PC-9 (cell line): ENCODE data around the gene GMDS. TPM values are rescaled to one million over a fixed set of nuclear protein-coding genes. Genes with fewer than 3 reads are reported as not detected.

ENCODE experiments used
- BruUV-seq: library from RNA; stranded (reverse); fragments of 400-500 nt; replicated peaks from 2 replicates; lab custom pipeline; 2021; lab: Mats Ljungman, UMichigan
- CTCF ChIA-PET: fragments of 300-600 bp; sonication (Branson Sonifier 250); formaldehyde crosslinking; loops from one replicate; lab custom pipeline; 2022; ENCODE audit warnings: antibody characterized with exemption; lab: Charles Lee
- POLR2A ChIA-PET: fragments of 300-600 bp; sonication (Branson Sonifier 250); formaldehyde crosslinking; loops from one replicate; lab custom pipeline; 2022; ENCODE audit warnings: antibody characterized with exemption; ENCODE audit not compliant: unreplicated experiment; lab: Charles Lee
- DNase-seq, 2 experiments: peaks; one replicate each; pipeline versions ENCODE4 v3.0.0 to v3.0.0-alpha.2; 2015 to 2022; ENCODE audit warnings: mixed read lengths in 1 of 2
- H2AFZ ChIP-seq: fragments of 200-600 bp; sonication (generic); 2 replicates; pipeline ENCODE4 v1.8.1; 2017; ENCODE audit warnings: antibody characterized with exemption
- H3F3A ChIP-seq: fragments of 200-600 bp; sonication (generic); 2 replicates; pipeline ENCODE4 v1.8.1; 2017; ENCODE audit warnings: antibody characterized with exemption, mild to moderate bottlenecking, low read depth; ENCODE audit not compliant: insufficient read depth
- H3K27ac ChIP-seq: fragments of 200-600 bp; sonication (generic); 2 replicates; pipeline ENCODE4 v1.6.1; 2016; ENCODE audit warnings: mixed run types
- H3K27me3 ChIP-seq: fragments of 200-600 bp; sonication (generic); 2 replicates; pipeline ENCODE4 v1.6.1; 2016; ENCODE audit warnings: low read depth, mixed run types; ENCODE audit not compliant: insufficient read depth
- H3K36me3 ChIP-seq: fragments of 200-600 bp; sonication (generic); 2 replicates; pipeline ENCODE4 v1.6.1; 2016; ENCODE audit warnings: low read depth, mixed run types
- H3K4me1 ChIP-seq: fragments of 200-600 bp; sonication (generic); replicated peaks from 2 replicates; pipeline ENCODE4 v1.6.1; 2016; ENCODE audit warnings: mixed run types; ENCODE audit not compliant: insufficient read depth
- H3K4me2 ChIP-seq: fragments of 200-600 bp; sonication (generic); 2 replicates; pipeline ENCODE4 v1.6.1; 2017; ENCODE audit warnings: mixed run types
- H3K4me3 ChIP-seq: fragments of 200-600 bp; sonication (generic); 2 replicates; pipeline ENCODE4 v1.6.1; 2016; ENCODE audit warnings: mixed run types
- H3K79me2 ChIP-seq: fragments of 200-600 bp; sonication (generic); 2 replicates; pipeline ENCODE4 v1.6.1; 2017; ENCODE audit warnings: low read depth, mixed run types
- H3K9me2 ChIP-seq: fragments of 200-600 bp; sonication (generic); 2 replicates; pipeline ENCODE4 v1.8.1; 2017; ENCODE audit warnings: mild to moderate bottlenecking; ENCODE audit not compliant: insufficient read depth
- H3K9me3 ChIP-seq: fragments of 200-600 bp; sonication (generic); 2 replicates; pipeline ENCODE4 v1.8.1; 2016; ENCODE audit warnings: low read depth; ENCODE audit not compliant: insufficient read depth
- H4K20me1 ChIP-seq: fragments of 200-600 bp; sonication (generic); 2 replicates; pipeline ENCODE4 v1.8.1; 2017; ENCODE audit not compliant: insufficient read depth
- EZH2 ChIP-seq: fragments of 200-600 bp; sonication (generic); IDR thresholded peaks from 2 replicates; pipeline ENCODE4 v1.8.0; 2017; ENCODE audit warnings: antibody characterized with exemption, low read depth
- intact Hi-C: fragments of 100-400 bp; cut with micrococcal nuclease; formaldehyde crosslinking; loops from one replicate; pipeline ENCODE4 v1.10.0; 2022; ENCODE audit not compliant: unreplicated experiment
- total RNA-seq: library from RNA; stranded (reverse); gene quantifications from 2 replicates; pipeline ENCODE4 v1.2.3, GENCODE V29; 2021
- TF ChIP-seq, protein P1 (sequence below): fragments of 200-600 bp; sonication (generic); conservative IDR thresholded peaks from 2 replicates; pipeline ENCODE4 v1.6.1; 2017; ENCODE audit warnings: mixed run types, antibody characterized with exemption, mild to moderate bottlenecking, moderate library complexity

Gene GMDS
- total RNA-seq, 1 experiment from 2014 or later = 30.1 TPM

- CTCF ChIA-PET = no interaction called here
- H3K27me3 ChIP-seq = no peaks in the 10 kb centered on the region
- H3K9me2 ChIP-seq = no peaks in the 10 kb centered on the region
Measured at GRCh38 chr6:1591243-1591642, 654.2 kb downstream of the GMDS start.

DNA sequence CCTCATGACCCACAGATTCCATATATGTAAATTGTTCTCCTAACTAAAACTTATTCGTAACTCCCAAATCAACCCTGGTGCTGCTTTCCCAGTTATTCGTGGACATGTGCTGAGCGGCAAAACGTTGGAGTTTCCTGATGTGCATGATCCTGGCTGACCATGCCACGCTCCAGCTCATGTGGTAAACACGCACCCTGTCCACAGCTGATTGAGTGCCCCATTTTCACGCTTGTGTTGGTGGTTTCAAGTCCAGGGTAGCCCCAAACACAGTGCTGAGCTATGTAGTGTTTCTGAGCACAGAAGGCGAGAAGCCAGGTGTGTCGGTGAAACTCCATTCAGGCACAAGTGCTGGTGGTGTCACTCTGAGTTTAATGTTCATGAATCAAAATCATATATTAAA is 654.8 kb downstream of the GMDS start:
- Histone ChIP-seq H3K4me2 (no peak overlapping the region), H3K9me2 (no peaks in the 10 kb centered on the region), H3K27me3 (no peaks in the 10 kb centered on the region), H3K36me3 (no peaks in the 10 kb centered on the region), H3K4me3 (no peak overlapping the region), H4K20me1 (no peaks in the 10 kb centered on the region), H3K9me3 (no peaks in the 10 kb centered on the region), H3K79me2 (no peaks in the 10 kb centered on the region), H2AFZ (no peak overlapping the region), H3K27ac (no peak overlapping the region), H3K4me1 (no peaks in the 10 kb centered on the region), H3F3A (no peaks in the 10 kb centered on the region)
- ChIA-PET POLR2A (no interaction called here), CTCF (no interaction called here)
- TF ChIP-seq, protein P1, sequence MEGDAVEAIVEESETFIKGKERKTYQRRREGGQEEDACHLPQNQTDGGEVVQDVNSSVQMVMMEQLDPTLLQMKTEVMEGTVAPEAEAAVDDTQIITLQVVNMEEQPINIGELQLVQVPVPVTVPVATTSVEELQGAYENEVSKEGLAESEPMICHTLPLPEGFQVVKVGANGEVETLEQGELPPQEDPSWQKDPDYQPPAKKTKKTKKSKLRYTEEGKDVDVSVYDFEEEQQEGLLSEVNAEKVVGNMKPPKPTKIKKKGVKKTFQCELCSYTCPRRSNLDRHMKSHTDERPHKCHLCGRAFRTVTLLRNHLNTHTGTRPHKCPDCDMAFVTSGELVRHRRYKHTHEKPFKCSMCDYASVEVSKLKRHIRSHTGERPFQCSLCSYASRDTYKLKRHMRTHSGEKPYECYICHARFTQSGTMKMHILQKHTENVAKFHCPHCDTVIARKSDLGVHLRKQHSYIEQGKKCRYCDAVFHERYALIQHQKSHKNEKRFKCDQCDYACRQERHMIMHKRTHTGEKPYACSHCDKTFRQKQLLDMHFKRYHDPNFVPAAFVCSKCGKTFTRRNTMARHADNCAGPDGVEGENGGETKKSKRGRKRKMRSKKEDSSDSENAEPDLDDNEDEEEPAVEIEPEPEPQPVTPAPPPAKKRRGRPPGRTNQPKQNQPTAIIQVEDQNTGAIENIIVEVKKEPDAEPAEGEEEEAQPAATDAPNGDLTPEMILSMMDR = no peak
- TF ChIP-seq EZH2 = no peak
- intact Hi-C loops = loop anchor here (10.0 kb wide), 1 partner anchor 1174 kb away; the partner anchor contains the start of gene WRNIP1
- no TSS peak for BruUV-seq
- DNase-seq = no peak

More at GRCh38 chr6:1591243-1591642, 654.2 kb downstream of the GMDS start:
- intact Hi-C loops = loop anchor here (10.0 kb wide), 1 partner anchor 1174 kb away; the partner anchor contains the start of gene WRNIP1
- Histone ChIP-seq H3F3A (no peaks in the 10 kb centered on the region), H2AFZ (no peak overlapping the region), H3K4me2 (no peak overlapping the region), H4K20me1 (no peaks in the 10 kb centered on the region), H3K27ac (no peak overlapping the region), H3K79me2 (no peaks in the 10 kb centered on the region), H3K4me3 (no peak overlapping the region), H3K4me1 (no peaks in the 10 kb centered on the region), H3K36me3 (no peaks in the 10 kb centered on the region), H3K9me3 (no peaks in the 10 kb centered on the region)
- no TSS peak for BruUV-seq
- POLR2A ChIA-PET = no interaction called here
- DNase-seq = no peak
- TF ChIP-seq, protein P1 = no peak
- no peak for TF ChIP-seq EZH2

DNA sequence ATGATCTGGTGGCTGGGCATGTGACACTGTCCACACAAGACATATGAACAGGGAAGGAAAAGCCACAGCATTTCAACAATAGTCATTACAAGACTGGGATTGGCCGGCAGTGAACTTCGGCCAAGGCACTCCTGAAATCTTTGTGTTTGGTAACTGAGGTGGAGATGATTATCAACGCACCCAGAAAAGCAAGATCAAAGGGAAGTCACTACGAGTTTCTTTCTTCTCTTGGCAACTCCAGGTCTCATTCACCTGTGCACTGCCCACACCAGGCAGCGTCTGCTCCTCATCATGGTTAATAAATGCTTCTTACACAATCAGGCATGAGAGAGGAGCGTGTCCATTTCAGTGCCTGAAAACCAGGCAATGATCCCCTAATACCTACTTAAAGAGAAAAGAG is 656.2 kb downstream of the GMDS start:
- H3K4me2 ChIP-seq = no peak overlapping the region
- no peaks in the 10 kb centered on the region for H4K20me1 ChIP-seq
- no peaks in the 10 kb centered on the region for H3K36me3 ChIP-seq
- no TSS peak for BruUV-seq
- no peaks in the 10 kb centered on the region for H3K9me2 ChIP-seq
- CTCF ChIA-PET = no interaction called here
- no peak overlapping the region for H3K4me3 ChIP-seq
- DNase-seq = no peak
- POLR2A ChIA-PET = no interaction called here
- H3K9me3 ChIP-seq = no peaks in the 10 kb centered on the region
- H2AFZ ChIP-seq = no peak overlapping the region
- H3K4me1 ChIP-seq = no peaks in the 10 kb centered on the region
- H3K27me3 ChIP-seq = no peaks in the 10 kb centered on the region
- H3K27ac ChIP-seq = no peak overlapping the region
- no peaks in the 10 kb centered on the region for H3K79me2 ChIP-seq
- TF ChIP-seq, protein P1 = no peak
- TF ChIP-seq EZH2 = no peak
- H3F3A ChIP-seq = no peaks in the 10 kb centered on the region
- intact Hi-C loops = no loop called here
